NOMO-1 (cell line): ENCODE data around the gene CIAO1.

Experiments used
- DNase-seq, 2 experiments: peaks; one replicate each; lab custom pipeline; 2025; ENCODE audit not compliant: unreplicated experiment in 2 of 2; lab: John Stamatoyannopoulos, UW

Gene CIAO1

DNA sequence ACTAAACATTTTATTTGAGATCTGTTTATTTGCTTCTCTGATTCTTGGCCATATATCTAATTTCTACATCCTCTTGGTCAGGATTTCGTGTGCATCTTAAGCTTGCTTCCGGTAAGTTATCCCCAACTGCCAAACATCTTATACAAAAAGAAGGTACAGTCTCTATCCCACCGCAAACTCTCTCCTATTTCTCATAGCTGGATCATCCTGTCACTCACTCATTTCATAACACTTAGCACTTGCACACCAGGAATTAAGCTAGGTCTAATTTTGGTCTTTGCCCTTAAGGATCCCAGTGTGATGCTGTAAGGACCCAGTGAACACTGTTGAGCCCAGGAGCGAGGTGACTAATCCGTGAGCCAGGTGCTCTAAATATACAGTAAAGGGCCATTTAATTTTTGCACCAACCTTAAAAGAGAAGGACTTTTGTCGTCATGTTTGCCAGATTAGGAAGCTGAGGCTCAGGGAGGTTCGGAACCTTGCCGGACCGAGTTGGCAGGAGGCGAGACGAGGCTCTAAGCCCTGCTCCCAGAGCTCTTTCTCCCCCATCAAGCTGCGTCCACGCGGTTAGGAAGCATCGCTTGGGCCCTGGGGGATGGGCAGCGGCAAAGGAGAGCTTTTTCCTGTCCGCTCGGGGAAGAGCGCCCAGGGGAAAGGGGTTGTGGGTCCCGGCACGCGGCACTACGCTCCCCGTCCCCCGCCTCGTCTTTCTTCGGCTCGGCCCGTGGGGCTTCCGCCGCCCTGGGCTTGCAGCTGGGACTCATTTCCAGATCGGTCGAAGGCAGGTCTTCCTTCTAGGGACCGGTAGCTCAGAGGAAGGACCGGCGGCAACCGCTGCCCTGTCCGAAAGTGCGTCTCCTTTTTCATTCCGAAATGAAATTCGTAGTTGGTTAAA is 55.0 kb downstream of the CIAO1 start:
- no peak for DNase-seq
